HepG2 (cell line): ENCODE measurements around the gene PPP1R12B. TPM values are rescaled to one million over a fixed set of nuclear protein-coding genes. Genes with fewer than 3 reads are reported as not detected.

Source experiments
- ATAC-seq: fragments of 200-7000 bp; cut with Tn5 transposase; 3 replicates; pipeline ENCODE4 v1.9.1; 2020; ENCODE audit warnings: mild to moderate bottlenecking, moderate library complexity
- BruUV-seq: library from RNA; stranded (reverse); fragments of 400-500 nt; replicated peaks from 2 replicates; lab custom pipeline; 2021; lab: Mats Ljungman, UMichigan
- CTCF ChIA-PET: fragments of 300-600 bp; formaldehyde crosslinking; extraction: SDS; loops from one replicate; lab custom pipeline; 2021; ENCODE audit warnings: low total read pairs, inconsistent platforms, low intra/inter-chr PET ratio; lab: Yijun Ruan, JAX
- POLR2A ChIA-PET: fragments of 350-600 bp; sonication (Branson Sonifier 250); formaldehyde crosslinking; loops from one replicate; lab custom pipeline; 2020; ENCODE audit warnings: antibody characterized with exemption, inconsistent platforms; lab: Yijun Ruan, JAX
- DNase-seq: peaks from one replicate; pipeline ENCODE4 v3.0.0-alpha.2; 2015; ENCODE audit warnings: low spot score
- FAIRE-seq: peaks from 3 replicates; lab custom pipeline; 2011; peaks lifted over from hg19 to GRCh38; lab: Jason Lieb, UNC
- H2AFZ ChIP-seq: one replicate; pipeline ENCODE4 v1.6.1; 2011; ENCODE audit warnings: low read length, inconsistent platforms
- H3K27ac ChIP-seq: fragments of 300-600 bp; 3 replicates; pipeline ENCODE4 v1.8.0; 2011; ENCODE audit warnings: mixed run types, mild to moderate bottlenecking, mixed read lengths, low read length, inconsistent platforms; ENCODE audit not compliant: insufficient read depth; ENCODE audit errors: extremely low read length
- H3K27me3 ChIP-seq, 2 experiments: fragments of 200-600 bp in 1 of 2; 2 replicates in 1 of 2; 3 replicates in 1 of 2; pipeline versions ENCODE4 v1.6.0 to v1.8.0; 2011; ENCODE audit warnings: low read length in 2 of 2, mild to moderate bottlenecking in 2 of 2, moderate library complexity in 2 of 2, inconsistent platforms in 1 of 2; ENCODE audit not compliant: insufficient read depth in 2 of 2, control insufficient read depth in 1 of 2
- H3K36me3 ChIP-seq, 2 experiments: fragments of 200-600 bp in 1 of 2; replicated peaks in 1 of 2; 2 replicates in 1 of 2; 3 replicates in 1 of 2; pipeline versions ENCODE4 v1.5.1 to v1.8.0; 2011; ENCODE audit warnings: low read length in 2 of 2, inconsistent platforms in 1 of 2; ENCODE audit not compliant: insufficient read depth in 2 of 2, control insufficient read depth in 1 of 2
- H3K4me1 ChIP-seq: 2 replicates; pipeline ENCODE4 v1.5.1; 2012; ENCODE audit warnings: low read length, inconsistent platforms; ENCODE audit not compliant: insufficient read depth
- H3K4me2 ChIP-seq: 2 replicates; pipeline ENCODE4 v1.6.0; 2011; ENCODE audit warnings: low read depth, low read length, inconsistent platforms
- H3K4me3 ChIP-seq, 3 experiments: fragments of 200-600 bp in 1 of 3; sonication (generic), shearing (Covaris generic) in 1 of 3; replicated peaks in 1 of 3; 2 replicates each; pipeline ENCODE4 v1.5.1; 2011 to 2016; ENCODE audit warnings: low read length in 3 of 3, inconsistent platforms in 2 of 3, low read depth in 2 of 3, mild to moderate bottlenecking in 2 of 3, control low read depth in 1 of 3, mixed read lengths in 1 of 3; ENCODE audit not compliant: insufficient read depth in 1 of 3
- H3K79me2 ChIP-seq: one replicate; pipeline ENCODE4 v1.6.1; 2011; ENCODE audit warnings: low read length, inconsistent platforms; ENCODE audit not compliant: insufficient read depth
- H3K9ac ChIP-seq: 2 replicates; pipeline ENCODE4 v1.6.0; 2011; ENCODE audit warnings: mild to moderate bottlenecking, low read depth, low read length, inconsistent platforms; ENCODE audit not compliant: insufficient read depth
- H3K9me3 ChIP-seq: 2 replicates; pipeline ENCODE4 v1.5.1; 2012; ENCODE audit warnings: mild to moderate bottlenecking, low read length
- H4K20me1 ChIP-seq: 2 replicates; pipeline ENCODE4 v1.6.0; 2011; ENCODE audit warnings: inconsistent platforms, mild to moderate bottlenecking, low read length, moderate library complexity; ENCODE audit not compliant: insufficient read depth
- CBFB ChIP-seq: sonication (generic); formaldehyde crosslinking; IDR thresholded peaks from 2 replicates; pipeline ENCODE4 v1.4.0; 2020; ENCODE audit warnings: missing genetic modification reagents
- HCFC1 ChIP-seq: fragments of 150-350 bp; IDR thresholded peaks from 2 replicates; pipeline ENCODE4 v1.6.1; 2014; ENCODE audit warnings: low read depth, low read length
- NCOA5 ChIP-seq: sonication (generic); formaldehyde crosslinking; IDR thresholded peaks from 2 replicates; pipeline ENCODE4 v1.4.0; 2020; ENCODE audit warnings: missing genetic modification reagents
- PRPF4 ChIP-seq: fragments of 200-400 bp; formaldehyde crosslinking; IDR thresholded peaks from 2 replicates; pipeline ENCODE4 v1.6.1; 2016; ENCODE audit warnings: low read length, low read depth; ENCODE audit not compliant: poor library complexity, severe bottlenecking
- RFX5 ChIP-seq: IDR thresholded peaks from 2 replicates; pipeline ENCODE4 v1.6.1; 2011; ENCODE audit warnings: low read depth, low read length, improper control_type of control experiment
- SMAD9 ChIP-seq: sonication (generic); formaldehyde crosslinking; IDR thresholded peaks from 2 replicates; pipeline ENCODE4 v1.5.1; 2020; ENCODE audit warnings: mild to moderate bottlenecking, missing genetic modification reagents
- TCF7 ChIP-seq: sonication (generic); IDR thresholded peaks from 2 replicates; pipeline ENCODE4 v1.6.1; 2016; ENCODE audit warnings: antibody characterized with exemption, low read depth
- ZNF678 ChIP-seq: sonication (generic); formaldehyde crosslinking; IDR thresholded peaks from 2 replicates; pipeline ENCODE4 v1.4.0; 2020; ENCODE audit warnings: mild to moderate bottlenecking, missing genetic modification reagents
- in situ Hi-C: cut with HindIII; loops from 2 replicates; pipeline ENCODE4 v1.10.0; 2017; ENCODE audit warnings: low pct_unique_long_range_greater_than_20kb; ENCODE audit not compliant: extremely low pct_ligation_motif_present
- intact Hi-C: fragments of 100-400 bp; cut with micrococcal nuclease; formaldehyde crosslinking; loops from one replicate; pipeline ENCODE4 v1.10.0; 2022; ENCODE audit not compliant: unreplicated experiment
- polyA plus RNA-seq, 8 experiments: library from polyadenylated mRNA; depleted of rRNA in 3 of 8; stranded (reverse) in 7 of 8; unstranded in 1 of 8; fragments of >200 nt; fragmentation: Illumina TruSeq in 4 of 8; extraction: Trizol in 4 of 8; gene quantifications; 2 replicates each; pipeline versions ENCODE4 v1.2.1 to v1.2.3, GENCODE V29; 2011 to 2016; ENCODE audit warnings: low read depth in 4 of 8, missing spikeins in 1 of 8, mixed read lengths in 1 of 8; ENCODE audit not compliant: insufficient read depth in 1 of 8
- total RNA-seq, 5 experiments: library from RNA; depleted of rRNA; stranded (reverse); fragments of >200 nt; fragmentation: Illumina TruSeq; extraction: Trizol; gene quantifications; 2 replicates each; pipeline ENCODE4 v1.2.3, GENCODE V29; 2016; ENCODE audit warnings: low read depth in 1 of 5
- TF ChIP-seq, protein P1 (sequence below): sonication (generic); formaldehyde crosslinking; IDR thresholded peaks from 2 replicates; pipeline ENCODE4 v1.4.0; 2020; ENCODE audit warnings: mild to moderate bottlenecking, missing genetic modification reagents, borderline replicate concordance

The PPP1R12B gene
- total and polyA plus RNA-seq, 2 of the 13 experiments (the other 11 are each of a cell fraction or from before 2014, with no cell fraction given), result 12.0 to 13.6 TPM

DNA sequence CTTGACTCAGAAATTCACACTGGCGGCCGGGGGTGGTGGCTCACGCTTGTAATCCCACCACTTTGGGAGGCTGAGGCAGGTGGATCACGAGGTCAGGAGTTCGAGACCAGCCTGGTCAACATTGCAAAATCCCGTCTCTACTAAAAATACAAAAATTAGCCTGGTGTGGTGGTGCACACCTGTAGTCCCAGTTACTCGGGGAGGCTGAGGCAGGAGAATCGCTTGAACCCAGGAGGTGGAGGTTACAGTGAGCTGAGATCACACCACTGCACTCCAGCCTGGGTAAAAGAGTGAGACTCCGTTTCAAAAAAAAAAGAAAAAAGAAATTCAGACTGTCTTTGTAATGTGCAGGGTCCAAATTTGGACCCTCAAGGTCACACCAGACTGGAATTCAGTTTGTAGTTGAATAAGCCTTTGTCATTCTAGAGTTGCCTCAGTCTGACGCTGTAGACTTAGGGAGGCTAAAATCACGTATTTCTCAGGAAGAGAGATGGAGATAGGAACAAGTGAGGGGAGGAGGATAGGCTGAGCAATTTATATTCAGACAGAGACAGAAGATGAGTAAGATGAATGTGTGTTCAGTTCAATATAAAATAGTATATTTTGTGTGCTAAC lies 4.2 kb downstream of the PPP1R12B start (continued):
- TF ChIP-seq, protein P1, sequence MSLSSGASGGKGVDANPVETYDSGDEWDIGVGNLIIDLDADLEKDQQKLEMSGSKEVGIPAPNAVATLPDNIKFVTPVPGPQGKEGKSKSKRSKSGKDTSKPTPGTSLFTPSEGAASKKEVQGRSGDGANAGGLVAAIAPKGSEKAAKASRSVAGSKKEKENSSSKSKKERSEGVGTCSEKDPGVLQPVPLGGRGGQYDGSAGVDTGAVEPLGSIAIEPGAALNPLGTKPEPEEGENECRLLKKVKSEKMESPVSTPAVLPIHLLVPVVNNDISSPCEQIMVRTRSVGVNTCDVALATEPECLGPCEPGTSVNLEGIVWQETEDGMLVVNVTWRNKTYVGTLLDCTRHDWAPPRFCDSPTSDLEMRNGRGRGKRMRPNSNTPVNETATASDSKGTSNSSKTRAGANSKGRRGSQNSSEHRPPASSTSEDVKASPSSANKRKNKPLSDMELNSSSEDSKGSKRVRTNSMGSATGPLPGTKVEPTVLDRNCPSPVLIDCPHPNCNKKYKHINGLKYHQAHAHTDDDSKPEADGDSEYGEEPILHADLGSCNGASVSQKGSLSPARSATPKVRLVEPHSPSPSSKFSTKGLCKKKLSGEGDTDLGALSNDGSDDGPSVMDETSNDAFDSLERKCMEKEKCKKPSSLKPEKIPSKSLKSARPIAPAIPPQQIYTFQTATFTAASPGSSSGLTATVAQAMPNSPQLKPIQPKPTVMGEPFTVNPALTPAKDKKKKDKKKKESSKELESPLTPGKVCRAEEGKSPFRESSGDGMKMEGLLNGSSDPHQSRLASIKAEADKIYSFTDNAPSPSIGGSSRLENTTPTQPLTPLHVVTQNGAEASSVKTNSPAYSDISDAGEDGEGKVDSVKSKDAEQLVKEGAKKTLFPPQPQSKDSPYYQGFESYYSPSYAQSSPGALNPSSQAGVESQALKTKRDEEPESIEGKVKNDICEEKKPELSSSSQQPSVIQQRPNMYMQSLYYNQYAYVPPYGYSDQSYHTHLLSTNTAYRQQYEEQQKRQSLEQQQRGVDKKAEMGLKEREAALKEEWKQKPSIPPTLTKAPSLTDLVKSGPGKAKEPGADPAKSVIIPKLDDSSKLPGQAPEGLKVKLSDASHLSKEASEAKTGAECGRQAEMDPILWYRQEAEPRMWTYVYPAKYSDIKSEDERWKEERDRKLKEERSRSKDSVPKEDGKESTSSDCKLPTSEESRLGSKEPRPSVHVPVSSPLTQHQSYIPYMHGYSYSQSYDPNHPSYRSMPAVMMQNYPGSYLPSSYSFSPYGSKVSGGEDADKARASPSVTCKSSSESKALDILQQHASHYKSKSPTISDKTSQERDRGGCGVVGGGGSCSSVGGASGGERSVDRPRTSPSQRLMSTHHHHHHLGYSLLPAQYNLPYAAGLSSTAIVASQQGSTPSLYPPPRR (CRISPR knock-in tag), result 0 out of 2 replicates have a peak, but pooled peaks have one; percentile 19
- TF ChIP-seq TCF7, result 0 out of 2 replicates have a peak, but pooled peaks have one; percentile 8
- TF ChIP-seq, all 625 proteins: peak for 37; not testable (repeated sequence) for 588

DNA sequence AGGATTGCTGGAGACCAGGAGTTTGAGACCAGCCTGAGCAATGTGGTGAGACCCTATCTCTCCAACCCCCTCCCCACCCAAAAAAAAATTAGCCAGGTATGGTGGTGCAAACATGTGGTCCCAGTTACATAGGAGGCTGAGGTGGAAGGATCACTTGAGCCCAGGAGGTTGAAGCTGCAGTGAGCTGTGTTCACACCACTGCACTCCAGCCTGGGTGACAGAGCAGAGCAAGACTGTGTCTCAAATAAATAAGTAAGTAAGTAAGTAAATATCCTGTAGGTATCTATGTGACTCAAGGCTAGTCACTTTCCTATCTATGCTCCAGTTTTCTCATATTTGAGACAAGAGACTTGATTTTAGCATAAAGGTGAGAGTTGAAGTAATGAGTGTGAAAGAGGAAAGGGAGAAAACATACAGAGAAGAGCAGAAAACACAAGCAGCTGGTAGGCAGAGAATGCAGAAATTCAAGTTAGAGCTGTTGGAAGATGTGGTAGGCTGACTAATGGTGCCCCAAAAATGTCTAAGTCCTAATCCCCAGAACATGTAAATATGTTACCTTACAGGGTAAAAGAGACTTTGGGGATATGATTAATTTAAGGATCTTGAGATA lies 7.5 kb downstream of the PPP1R12B start:
- POLR2A ChIA-PET, result no interaction called here
- no peak overlapping the region for H3K9ac ChIP-seq
- peaks cover 61% of the 10 kb centered on the region for H3K79me2 ChIP-seq
- BruUV-seq, result no TSS peak
- H2AFZ ChIP-seq, result no peak overlapping the region
- H3K4me1 ChIP-seq, result peaks cover 36% of the 10 kb centered on the region
- no peaks in the 10 kb centered on the region for H3K36me3 ChIP-seq
- TF ChIP-seq PRPF4 (no peak), CBFB (CRISPR knock-in tag) (no peak), NCOA5 (CRISPR knock-in tag) (no peak), HCFC1 (no peak), SMAD9 (CRISPR knock-in tag) (no peak), RFX5 (no peak), ZNF678 (CRISPR knock-in tag) (no peak)
- CTCF ChIA-PET, result no interaction called here
- no peaks in the 10 kb centered on the region for H3K27me3 ChIP-seq
- H4K20me1 ChIP-seq, result no peaks in the 10 kb centered on the region
- no peak for FAIRE-seq
- intact Hi-C loops, result no loop called here
- no peak for ATAC-seq
- H3K27ac ChIP-seq, result no peak overlapping the region
- H3K4me3 ChIP-seq, result no peak overlapping the region
- H3K9me3 ChIP-seq, result no peaks in the 10 kb centered on the region
- no peak for DNase-seq
- H3K4me2 ChIP-seq, result no peak overlapping the region
- in situ Hi-C loops, result no loop called here
